Measurements from ENCODE around the gene P2RY11.

The P2RY11 gene

DNA sequence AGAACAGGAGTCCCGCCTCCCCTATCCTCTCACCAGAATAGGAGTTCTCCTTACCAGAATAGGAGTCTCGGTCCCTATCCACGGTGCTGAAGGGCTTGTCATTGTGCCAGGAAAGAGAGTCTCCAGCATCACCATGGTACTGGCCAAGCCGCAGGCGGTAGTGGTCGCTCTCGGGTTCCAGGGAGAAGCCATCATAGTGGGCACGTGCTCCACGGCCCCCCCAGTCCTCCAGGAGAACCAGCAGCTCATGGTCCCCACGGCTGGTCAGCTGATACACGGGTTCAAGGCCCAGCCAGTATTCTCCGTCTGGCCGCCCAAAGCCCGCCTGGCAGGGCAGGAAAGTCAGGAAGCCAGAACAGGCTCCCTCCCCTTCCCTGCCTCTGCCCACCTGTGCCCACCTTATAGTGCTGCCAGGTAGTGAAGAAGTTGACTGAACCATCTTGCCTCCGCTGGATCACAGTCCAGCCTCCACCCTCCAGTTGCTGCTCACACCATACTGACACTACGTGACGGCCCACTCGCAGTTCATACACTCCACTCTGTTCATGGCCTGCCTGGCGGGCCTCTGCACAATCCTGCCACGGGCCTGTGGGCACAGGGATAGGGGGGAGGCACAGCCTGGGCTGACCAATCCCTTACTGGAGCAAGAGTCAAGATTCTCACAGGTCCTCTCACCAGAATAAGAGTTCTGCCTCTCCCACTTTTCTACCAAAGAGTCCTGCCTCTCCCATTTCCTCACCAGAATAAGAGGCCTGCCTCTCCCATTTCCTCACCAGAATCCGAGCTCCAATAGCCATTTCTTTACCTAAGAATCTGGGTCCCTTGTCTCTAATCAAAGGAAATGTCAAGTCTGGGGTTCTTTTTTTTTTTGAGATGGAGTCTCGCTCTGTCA, 18.0 kb upstream of the P2RY11 start:
- no peak for DNase-seq (ENCODE audit: low spot score)

DNA sequence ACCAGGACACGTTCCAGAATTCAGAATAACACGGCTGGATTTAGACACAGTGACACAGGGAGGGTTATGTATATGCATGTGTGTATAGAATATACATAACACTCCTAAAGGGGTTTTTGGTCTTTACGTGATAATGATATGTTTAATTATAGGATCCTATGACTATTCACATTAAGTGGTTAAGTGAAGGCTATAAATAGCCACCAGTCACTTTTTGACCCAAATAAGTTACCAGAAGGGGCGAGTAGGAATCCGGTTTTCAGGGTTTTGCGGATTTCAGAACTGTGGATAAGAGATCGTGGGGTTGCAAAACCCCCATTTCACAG, 15.9 kb upstream of the P2RY11 start:
- no peak for DNase-seq (ENCODE audit: low spot score)

DNA sequence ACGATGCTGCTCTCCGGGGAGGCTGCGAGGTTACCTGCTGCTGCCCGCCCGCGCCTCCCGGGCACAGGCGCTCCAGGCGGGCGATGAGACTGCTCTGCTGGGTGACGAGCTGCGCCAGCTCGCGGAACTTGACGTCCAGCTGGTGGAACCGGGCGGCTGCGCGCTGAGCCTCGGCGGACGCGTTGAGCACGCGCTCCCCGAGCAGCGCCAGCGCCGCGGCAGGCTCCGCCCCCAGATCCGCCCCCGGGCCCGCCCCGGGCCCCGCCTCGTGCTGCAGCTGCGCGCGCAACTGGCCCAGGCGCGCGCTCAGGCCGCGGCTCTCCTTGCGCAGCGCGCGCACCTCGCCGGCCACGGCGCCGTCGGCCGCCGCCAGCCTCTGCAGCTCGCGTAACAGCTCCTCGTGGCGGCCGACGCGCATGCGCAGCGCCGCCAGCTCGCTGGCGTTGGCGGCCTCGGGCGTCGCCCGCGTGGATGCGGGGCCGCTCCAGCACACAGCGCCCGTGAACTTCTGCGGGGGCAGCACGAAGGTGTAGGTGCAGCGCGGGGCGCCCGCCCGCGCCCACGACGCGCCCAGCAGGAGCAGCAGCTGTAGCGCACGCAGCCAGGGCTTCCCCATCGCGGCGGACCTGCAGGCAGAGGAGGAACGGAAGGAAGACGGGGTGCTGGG, 15.4 kb upstream of the P2RY11 start:
- DNase-seq (ENCODE audit: low spot score), result peak; percentile 100

DNA sequence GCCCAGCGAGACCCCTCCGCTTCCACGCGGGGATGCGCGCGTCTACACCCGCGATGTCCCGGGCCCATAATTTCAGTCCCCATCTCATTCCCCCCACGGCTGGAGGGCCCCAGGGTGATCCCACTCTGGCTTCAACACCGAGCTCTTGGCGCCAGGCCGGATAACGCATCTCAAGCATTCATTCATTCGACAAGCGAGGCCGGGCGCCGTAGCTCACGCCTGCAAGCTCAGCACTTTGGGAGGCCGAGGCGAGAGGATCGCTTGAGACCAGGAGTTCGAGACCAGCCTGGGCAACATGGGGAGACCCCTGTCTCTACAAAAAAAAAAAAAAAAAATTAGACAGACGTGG, 14.9 kb upstream of the P2RY11 start:
- DNase-seq (ENCODE audit: low spot score), result no peak

DNA sequence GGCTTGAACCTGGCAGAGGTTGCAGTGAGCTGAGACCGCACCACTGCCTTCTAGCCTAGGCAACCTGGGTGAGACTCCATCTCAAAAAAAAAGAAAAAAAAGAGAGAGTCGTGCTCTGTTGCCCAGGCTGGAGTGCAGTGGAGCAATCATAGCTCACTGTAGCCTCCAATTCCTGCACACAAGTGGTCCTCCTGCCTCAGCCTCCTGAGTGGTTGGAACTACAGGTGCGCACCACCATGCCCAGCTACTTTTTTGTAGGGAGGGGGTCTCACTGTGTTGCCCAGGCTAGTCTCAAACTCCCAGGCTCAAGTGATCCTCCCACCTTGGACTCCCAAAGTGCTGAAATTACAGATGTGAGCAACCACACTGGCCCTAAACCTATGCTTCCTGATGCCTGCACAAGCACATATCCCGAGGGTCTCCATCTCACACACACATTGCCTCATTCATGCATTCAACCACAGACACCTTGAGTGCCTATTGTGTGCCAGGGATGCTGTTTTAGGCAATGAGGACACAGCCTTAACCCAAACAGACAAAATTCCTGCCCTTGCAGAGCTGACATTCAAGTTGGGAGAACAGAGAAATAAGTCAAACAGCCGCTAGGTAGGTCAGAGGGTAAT, 11.2 kb upstream of the P2RY11 start:
- DNase-seq (ENCODE audit: low spot score), result no peak

DNA sequence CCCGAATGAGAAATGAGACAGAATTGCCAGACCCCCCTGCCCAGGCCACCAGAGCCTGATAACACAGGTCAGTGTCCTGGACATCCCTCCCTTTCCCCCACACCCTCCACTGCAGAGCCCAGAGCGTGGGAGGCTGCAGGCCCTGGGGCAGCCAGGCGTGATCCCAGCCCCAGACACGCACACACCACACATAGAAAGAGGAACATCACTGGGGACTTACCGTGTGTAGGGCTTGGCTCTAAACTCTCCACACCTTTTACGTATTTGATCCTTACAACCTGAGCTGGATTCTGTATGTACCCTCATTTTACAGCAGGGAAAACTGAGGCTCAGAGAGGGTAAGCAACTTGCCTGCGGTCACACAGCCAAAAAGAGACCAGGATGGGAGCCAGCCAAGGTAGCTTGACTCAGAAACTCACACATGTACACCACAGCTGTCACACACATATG, 8.7 kb upstream of the P2RY11 start:
- no peak for DNase-seq (ENCODE audit: low spot score)

DNA sequence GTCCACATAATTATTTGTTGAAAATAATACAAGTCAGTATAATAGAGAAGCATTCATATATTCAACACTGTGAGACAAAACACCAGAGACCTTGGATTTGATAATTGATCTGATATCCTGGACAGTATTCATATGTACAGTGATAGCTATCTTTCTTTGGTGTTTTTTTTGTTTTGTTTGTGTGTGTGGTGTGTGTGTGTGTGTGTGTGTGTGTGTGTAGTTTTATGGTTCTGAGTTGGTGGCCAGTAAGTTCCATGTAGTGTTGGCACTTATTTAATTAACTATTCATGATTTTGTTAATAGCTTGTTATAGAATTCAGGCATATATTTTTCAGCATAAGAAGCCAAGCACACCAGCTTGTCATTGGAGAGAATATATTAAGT, 7.4 kb upstream of the P2RY11 start:
- no peak for DNase-seq (ENCODE audit: low spot score)

DNA sequence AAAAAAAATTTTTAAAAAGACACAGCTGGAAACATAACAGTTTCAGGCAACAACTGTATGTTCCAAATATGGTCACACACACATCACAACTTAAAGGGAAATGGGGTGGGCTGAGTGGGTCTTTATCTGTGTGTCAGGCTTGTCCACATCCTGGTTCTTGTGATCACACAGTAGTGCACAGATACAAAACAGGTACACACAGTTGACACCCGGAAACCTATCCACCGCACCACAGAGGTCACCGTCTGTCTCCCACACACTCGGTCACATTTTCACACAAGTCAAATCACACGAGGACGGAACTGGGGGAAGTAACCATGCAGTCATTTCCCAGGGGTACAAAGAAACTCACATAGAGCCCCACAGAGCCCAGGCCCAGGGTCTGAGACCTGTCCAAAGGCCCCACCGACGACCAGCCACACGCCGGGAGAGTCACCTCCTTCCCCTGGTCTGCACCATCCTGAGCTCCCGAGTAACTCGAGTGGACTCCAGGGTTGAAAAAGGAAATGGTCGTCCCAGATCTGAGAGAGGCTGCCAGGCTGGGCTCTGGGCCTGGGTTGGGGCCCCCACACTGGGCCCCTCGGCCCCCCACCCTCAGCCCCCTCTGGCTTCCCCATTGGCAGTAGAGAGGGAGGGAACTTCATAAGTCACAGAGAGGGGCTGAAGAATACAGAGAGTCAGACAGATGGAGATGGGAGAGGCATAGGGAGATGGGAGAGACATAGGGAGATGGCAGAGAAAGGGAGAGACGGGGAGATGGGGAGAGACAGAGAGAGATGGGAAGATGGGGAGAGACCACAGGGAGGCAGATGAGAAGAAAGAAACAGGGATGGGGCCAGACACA, 6.6 kb upstream of the P2RY11 start:
- DNase-seq (ENCODE audit: low spot score), result no peak

DNA sequence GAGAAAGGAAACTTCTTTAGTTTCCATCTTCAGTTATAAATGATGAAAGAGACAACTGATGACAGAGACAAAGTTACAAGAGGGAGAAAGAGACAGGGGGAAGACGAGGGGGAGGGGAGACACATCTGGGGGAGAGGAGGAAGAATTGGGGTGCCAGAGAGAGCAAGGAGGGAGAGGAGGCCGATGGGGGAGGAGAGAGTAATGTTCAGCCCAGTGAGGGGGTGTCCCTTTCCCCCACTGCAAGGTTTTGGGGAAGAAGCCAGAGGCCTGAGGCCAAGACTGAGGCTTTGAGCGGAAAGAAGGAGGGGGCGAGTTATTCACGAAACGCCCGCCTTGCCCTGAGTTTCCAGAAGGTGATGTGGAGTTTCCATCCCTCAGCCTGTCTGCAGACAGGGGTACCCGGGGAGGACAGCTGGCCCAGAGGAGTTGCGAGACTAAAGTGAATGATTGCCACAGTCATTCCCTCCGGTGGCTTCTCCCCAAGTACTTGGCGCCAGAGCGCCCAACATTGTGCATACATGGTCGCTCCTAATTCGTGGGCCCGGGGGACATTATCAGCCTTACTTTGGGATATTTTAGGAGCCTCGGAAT, 5.9 kb upstream of the P2RY11 start:
- DNase-seq (ENCODE audit: low spot score), result no peak

DNA sequence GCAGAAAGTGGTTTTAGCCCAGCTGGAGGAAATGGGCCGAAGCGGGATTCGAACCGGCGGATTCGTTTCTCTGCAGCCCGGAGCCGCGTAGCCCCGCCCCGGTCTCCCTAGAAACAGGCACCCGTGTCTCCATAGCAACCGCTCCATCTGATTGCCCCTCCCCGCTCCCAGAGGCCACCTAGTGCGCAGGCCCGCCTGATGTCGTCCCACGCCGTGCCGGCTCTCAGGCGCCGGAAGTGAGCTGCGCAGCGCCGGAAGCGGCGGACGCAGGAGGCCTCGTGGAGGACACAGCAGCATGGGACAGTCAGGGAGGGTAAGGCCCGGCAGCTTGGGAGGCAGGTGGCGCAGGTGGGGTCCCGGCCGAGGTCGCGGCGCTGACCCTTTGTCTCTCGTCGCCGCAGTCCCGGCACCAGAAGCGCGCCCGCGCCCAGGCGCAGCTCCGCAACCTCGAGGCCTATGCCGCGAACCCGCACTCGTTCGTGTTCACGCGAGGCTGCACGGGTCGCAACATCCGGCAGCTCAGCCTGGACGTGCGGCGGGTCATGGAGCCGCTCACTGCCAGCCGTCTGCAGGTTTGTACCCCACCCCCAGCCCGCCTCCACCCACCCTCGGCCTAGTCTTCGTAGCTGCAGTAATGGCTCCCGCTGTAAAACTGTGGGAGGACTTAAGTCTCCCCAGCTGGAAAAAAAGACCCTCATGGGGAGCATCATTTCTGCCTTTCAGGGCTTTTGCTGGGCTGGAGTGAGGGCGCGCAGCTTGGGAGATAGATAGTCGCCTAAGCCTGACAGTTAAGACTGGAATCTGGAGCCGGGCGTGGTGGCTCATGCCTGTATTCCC, 5.2 kb upstream of the P2RY11 start, which contains the start of gene PPAN:
Gene PPAN, plus strand, starts transcription at position 263 of the 837 bp plus-strand sequence. Its CDS starts 33 bp downstream, at position 296.
- DNase-seq (ENCODE audit: low spot score), result peak; percentile 100

DNA sequence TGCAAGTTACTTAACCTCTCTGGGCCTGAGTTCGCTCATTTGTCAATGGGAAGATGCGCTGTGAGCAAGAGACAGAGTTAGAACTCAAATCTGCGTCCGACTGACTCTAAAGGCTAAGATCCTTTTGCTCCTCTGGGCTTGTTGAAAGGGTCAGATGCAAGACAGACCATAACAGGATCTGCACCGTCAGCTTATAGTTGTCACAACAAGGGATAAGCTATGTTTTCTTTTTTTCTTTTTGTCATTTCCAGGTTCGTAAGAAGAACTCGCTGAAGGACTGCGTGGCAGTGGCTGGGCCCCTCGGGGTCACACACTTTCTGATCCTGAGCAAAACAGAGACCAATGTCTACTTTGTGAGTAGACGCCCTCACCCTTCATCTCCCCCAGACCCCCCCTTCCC, 4.2 kb upstream of the P2RY11 start:
- no peak for DNase-seq (ENCODE audit: low spot score)

DNA sequence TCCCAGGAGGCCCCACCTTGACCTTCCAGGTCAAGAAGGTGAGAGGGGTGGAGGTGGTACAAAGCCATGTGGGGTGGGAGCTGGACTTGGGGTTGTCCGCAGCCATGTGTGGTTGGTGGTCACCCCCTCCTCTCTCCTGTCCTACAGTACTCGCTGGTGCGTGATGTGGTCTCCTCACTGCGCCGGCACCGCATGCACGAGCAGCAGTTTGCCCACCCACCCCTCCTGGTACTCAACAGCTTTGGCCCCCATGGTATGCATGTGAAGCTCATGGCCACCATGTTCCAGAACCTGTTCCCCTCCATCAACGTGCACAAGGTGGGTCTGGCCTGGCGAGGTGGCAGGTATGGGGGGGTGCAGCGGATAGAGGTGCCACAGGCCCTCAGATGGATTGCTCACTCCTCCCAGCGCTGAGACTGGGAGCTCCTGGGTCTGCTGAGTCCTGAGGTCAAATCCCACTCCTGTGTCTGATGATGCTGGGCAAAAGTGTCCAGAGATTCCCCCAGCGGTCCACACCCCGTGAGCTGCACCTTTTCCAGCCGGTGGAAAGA, 3.6 kb upstream of the P2RY11 start:
- DNase-seq (ENCODE audit: low spot score), result no peak

DNA sequence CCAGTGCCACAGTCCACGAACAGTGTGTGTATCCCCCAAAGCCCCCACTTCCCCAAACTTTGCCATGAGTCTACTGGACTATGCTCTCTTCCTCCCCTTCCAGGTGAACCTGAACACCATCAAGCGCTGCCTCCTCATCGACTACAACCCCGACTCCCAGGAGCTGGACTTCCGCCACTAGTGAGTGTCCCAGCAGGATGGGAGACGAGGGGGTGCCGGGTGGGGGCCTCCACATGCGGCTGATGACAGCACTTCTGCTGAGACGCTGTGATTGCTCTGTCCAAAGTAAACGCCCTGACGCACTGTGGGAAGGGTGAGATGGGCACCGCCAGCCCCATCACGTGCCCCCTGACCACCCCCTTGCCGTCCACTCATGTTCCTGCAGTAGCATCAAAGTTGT, 2.0 kb upstream of the P2RY11 start:
- no peak for DNase-seq (ENCODE audit: low spot score)

DNA sequence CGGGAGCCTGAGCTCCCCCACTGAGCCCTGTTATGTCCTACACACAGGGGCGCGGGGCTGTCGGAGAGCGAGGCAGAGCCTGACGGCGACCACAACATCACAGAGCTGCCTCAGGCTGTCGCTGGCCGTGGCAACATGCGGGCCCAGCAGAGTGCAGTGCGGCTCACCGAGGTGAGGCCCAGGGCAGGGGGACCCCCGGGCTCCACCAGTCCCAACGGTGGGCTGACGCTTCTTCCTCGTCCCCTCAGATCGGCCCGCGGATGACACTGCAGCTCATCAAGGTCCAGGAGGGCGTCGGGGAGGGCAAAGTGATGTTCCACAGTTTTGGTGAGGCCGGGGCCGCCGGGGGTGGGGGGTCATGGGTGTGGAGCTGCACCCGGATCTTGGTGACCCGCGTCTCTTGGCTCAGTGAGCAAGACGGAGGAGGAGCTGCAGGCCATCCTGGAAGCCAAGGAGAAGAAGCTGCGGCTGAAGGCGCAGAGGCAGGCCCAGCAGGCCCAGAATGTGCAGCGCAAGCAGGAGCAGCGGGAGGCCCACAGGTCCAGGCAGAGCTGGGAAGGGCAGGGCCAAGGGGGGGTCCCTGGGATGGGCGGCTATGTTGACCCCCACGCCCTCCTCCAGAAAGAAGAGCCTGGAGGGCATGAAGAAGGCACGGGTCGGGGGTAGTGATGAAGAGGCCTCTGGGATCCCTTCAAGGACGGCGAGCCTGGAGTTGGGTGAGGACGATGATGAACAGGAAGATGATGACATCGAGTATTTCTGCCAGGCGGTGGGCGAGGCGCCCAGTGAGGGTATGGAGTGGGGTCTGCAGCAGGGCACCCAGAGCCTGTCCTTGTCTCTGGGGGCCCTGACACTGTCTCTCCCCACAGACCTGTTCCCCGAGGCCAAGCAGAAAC, 1.2 kb upstream of the P2RY11 start:
- DNase-seq (ENCODE audit: low spot score), result no peak

DNA sequence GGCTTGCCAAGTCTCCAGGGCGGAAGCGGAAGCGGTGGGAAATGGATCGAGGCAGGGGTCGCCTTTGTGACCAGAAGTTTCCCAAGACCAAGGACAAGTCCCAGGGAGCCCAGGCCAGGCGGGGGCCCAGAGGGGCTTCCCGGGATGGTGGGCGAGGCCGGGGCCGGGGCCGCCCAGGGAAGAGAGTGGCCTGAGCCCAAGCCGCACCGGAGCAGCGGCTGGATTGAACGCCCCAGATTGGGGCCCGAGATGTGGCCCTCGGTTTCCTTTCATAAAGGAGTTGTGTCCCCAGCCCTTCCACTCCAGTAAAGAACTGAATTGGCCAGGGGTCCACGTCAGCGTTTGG, 548 bp upstream of the P2RY11 start:
- DNase-seq (ENCODE audit: low spot score), result no peak

DNA sequence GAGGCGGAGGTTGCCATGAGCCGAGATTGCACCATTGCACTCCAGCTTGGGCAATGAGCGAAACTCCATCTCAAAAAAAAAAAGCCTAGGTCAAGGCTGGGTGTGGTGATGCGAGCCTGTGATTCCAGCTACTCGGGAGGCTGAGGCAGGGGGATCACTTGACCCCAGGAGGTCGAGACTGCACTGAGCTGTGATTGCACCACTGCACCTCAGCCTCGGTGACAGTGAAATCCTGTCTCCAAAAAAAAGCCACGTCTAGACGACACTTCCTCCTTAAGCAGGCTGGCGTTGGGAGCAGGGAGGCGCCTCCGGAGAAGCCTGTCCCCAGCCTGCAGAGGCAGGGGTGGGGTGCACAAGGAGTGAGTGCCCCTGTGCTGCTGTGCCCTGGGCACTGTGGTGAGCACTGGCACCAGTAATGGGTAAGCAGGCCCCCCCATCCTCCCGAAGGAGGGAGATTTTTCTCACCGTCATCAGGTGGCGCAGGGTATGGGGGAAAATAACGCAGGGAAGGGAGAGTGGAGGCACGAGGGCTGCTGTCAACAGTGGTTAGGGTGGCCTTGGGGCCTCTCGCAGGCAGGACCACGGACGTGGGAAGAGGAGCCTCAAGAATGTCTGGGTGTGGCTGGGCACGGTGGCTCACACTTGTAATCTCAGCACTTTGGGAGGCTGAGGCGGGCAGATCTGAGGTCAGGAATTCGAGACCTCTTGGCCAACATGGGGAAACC, 706 bp downstream of the P2RY11 start:
- DNase-seq (ENCODE audit: low spot score), result no peak

DNA sequence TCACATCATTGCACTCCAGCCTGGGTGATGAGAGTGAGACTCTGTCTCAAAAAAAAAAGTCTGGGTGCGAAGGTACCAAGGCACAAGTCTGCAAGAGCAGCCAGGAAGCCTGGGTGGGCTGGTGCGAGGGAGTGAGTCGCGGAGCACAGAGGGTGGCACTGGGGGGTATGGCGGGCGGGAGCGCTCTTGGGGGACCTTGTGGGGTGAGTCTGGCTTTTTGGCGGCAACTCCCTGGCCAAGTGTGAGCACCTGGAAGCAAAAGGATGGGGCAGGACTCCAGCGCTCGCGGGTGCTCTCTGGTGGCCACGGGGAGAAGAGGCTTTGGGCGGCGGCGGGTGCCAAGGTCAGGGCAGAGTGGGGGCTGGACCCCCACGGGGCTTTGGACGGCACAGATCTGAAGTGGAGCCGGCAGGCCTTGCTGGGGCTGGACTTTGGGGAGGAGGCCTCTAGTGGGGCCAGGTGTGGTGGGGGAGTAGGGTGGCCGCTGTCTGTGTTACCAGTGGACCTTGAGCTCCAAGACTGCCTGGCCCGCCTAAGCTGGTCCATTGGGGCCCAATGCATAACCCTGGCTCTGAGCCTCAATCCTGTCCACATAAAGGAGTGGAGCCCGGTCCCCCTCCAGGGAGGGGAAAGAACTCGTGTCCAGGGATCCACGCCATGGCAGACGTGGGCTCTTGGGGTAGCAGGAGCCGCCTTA, 1.6 kb downstream of the P2RY11 start:
- peak; percentile 59 for DNase-seq (ENCODE audit: low spot score)

DNA sequence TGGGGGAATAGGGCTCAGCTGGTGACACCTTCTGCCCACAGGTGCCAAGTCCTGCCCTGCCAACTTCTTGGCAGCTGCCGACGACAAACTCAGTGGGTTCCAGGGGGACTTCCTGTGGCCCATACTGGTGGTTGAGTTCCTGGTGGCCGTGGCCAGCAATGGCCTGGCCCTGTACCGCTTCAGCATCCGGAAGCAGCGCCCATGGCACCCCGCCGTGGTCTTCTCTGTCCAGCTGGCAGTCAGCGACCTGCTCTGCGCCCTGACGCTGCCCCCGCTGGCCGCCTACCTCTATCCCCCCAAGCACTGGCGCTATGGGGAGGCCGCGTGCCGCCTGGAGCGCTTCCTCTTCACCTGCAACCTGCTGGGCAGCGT, 2.1 kb downstream of the P2RY11 start:
- no peak for DNase-seq (ENCODE audit: low spot score)
